Colon (tissue), 2 donors: Measurements from ENCODE around the gene VKORC1.

ENCODE experiments used
- FAIRE-seq: peaks from 2 replicates; lab custom pipeline; 2012; peaks lifted over from hg19 to GRCh38; lab: Jason Lieb, UNC
- donor health status: control.
- donor health status: control.

Gene VKORC1

GRCh38 chr16:31082368-31083045 is 12.1 kb downstream of the VKORC1 start:
- FAIRE-seq = no peak

GRCh38 chr16:31081428-31082351 is 12.9 kb downstream of the VKORC1 start:
- no peak for FAIRE-seq

DNA sequence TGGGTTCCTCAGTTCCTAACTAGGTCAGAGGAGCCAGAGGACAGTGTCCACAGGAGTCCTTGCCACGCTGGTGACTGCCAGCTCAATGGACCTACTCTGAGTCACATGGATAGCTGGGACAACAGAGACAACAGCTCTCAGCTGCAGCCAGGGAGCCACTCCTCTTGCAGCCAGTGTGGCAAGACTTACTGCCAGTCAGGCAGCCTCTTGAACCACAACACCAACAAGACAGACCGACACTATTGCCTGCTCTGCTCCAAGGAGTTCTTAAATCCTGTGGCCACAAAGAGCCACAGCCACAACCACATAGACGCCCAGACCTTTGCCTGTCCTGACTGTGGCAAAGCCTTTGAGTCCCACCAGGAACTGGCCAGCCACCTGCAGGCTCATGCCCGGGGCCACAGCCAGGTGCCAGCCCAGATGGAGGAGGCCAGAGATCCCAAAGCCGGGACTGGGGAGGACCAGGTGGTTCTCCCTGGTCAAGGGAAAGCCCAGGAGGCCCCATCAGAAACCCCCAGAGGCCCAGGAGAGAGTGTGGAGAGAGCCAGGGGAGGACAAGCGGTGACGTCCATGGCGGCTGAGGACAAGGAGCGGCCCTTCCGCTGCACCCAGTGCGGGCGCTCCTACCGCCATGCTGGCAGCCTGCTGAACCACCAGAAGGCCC is 13.7 kb downstream of the VKORC1 start:
- no peak for FAIRE-seq

DNA sequence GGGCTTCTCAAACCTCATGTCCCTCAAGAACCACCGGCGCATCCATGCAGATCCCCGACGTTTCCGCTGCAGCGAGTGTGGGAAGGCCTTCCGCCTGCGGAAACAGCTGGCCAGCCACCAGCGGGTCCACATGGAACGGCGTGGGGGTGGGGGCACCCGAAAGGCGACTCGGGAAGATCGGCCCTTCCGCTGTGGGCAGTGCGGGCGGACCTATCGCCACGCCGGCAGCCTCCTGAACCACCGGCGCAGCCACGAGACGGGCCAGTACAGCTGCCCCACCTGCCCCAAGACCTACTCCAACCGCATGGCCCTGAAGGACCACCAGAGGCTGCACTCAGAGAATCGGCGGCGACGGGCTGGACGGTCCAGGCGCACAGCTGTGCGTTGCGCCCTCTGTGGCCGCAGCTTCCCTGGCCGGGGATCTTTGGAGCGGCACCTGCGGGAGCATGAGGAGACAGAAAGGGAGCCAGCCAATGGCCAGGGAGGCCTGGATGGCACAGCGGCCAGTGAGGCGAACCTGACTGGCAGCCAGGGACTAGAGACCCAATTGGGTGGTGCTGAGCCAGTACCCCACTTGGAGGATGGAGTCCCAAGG is 14.5 kb downstream of the VKORC1 start:
- FAIRE-seq = no peak

DNA sequence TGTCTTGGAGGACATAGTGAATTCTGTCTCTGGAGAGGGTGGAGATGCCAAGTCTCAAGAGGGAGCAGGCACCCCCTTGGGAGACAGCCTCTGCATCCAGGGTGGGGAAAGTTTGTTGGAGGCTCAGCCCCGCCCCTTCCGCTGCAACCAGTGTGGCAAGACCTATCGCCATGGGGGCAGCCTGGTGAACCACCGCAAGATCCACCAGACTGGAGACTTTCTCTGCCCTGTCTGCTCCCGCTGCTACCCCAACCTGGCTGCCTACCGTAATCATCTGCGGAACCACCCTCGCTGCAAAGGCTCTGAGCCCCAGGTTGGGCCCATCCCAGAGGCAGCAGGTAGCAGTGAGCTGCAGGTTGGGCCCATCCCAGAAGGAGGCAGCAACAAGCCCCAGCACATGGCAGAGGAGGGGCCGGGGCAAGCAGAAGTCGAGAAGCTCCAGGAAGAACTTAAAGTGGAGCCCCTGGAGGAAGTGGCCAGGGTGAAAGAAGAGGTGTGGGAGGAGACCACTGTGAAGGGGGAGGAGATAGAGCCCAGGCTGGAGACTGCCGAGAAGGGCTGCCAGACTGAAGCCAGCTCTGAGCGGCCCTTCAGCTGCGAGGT is 15.2 kb downstream of the VKORC1 start:
- FAIRE-seq = no peak

DNA sequence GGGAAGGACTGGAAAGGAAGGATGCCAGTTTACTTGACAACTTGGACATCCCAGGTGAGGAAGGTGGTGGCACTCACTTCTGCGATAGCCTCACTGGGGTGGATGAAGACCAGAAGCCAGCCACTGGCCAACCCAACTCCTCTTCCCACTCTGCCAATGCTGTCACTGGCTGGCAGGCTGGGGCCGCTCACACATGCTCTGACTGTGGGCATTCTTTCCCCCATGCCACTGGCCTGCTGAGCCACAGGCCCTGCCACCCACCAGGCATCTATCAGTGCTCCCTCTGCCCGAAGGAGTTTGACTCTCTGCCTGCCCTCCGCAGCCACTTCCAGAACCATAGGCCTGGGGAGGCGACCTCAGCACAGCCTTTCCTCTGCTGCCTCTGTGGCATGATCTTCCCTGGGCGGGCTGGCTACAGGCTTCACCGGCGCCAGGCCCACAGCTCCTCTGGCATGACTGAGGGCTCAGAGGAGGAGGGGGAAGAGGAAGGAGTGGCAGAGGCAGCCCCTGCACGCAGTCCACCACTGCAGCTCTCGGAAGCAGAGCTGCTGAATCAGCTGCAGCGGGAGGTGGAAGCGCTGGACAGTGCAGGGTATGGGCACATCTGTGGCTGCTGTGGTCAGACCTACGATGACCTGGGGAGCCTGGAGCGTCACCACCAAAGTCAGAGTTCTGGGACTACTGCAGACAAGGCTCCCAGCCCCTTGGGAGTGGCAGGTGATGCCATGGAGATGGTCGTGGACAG is 15.8 kb downstream of the VKORC1 start:
- no peak for FAIRE-seq

DNA sequence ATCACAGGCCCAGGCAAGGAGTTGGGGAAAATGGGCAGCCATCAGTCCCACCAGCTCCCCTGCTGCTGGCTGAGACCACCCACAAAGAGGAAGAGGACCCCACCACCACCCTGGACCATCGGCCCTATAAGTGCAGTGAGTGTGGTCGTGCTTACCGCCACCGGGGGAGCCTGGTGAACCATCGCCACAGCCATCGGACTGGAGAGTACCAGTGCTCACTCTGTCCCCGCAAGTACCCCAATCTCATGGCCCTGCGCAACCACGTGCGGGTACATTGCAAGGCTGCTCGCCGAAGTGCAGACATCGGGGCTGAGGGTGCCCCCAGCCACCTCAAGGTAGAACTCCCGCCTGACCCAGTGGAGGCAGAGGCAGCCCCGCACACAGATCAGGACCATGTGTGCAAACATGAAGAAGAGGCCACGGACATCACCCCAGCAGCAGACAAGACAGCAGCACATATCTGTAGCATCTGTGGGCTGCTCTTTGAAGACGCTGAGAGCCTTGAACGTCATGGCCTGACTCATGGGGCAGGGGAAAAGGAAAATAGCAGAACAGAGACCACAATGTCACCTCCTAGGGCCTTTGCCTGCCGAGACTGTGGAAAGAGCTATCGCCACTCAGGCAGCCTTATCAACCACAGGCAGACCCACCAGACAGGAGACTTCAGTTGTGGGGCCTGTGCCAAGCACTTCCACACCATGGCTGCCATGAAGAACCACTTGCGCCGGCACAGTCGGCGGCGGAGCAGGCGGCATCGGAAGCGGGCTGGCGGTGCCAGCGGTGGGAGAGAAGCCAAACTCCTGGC is 16.8 kb downstream of the VKORC1 start:
- no peak for FAIRE-seq

DNA sequence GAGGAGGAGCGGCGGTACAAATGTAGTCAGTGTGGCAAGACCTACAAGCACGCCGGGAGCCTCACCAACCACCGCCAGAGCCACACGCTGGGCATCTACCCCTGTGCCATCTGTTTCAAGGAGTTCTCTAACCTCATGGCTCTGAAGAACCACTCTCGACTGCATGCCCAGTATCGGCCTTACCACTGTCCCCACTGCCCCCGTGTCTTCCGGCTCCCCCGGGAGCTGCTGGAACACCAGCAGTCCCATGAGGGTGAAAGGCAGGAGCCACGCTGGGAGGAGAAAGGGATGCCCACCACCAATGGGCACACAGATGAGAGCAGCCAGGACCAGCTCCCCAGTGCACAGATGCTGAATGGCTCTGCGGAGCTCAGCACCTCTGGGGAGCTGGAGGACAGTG is 17.6 kb downstream of the VKORC1 start:
- no peak for FAIRE-seq

GRCh38 chr16:31076319-31076718 is 18.3 kb downstream of the VKORC1 start:
- no peak for FAIRE-seq

- FAIRE-seq = no peak
Observed at GRCh38 chr16:31074814-31075183, 19.8 kb downstream of the VKORC1 start.

DNA sequence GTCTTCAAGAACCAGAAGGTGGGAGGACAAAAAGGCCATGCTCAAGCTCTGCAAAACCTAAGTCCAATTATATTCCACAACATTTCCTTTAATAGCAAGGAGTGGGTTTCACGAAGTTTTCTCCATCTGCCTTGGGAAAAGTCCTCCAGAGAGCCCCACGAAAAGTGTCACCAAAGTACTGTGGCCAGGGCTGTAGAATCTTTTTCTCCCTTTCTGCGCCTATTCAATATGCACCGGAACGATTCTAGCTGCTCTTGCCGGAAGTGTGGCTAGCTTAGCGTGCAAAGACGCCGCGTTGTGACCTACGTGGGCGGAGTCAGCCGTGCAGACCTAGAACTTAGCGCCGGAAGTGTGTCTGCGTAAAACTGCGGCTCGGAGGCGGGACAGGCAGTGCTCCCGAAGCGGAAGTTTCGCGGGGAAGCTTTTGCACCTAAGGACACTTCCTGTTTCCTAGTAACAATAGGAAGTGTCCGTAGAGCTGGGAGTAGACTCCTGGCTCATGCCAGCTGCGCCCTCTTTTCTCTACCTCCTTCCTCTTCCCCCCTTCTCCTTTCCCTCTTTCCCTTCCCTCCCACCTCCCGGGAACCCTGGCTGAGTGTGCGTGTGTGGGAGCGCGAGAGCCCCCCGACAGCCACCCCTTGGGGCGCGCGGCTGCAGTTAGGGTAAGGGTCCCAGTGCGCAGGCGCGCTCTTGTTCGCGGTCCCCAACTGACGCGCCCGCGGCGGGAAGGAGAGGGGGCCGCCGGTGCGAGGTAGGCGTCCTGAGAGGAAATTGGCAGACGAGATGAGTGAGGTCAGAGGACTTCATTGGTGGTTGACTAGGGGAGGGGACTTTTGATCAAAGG is 20.4 kb downstream of the VKORC1 start, which contains the start of the genes ZNF646 and ZNF668:
Gene ZNF646 (plus strand): TSS at position 453 of the 844 bp plus-strand sequence. CDS start 1,903 bp downstream, outside the sequence.
Gene ZNF668 (minus strand): TSS at position 271 of the 844 bp plus-strand sequence. CDS start 9,781 bp downstream, outside the sequence.
- peak; percentile 53 for FAIRE-seq

DNA sequence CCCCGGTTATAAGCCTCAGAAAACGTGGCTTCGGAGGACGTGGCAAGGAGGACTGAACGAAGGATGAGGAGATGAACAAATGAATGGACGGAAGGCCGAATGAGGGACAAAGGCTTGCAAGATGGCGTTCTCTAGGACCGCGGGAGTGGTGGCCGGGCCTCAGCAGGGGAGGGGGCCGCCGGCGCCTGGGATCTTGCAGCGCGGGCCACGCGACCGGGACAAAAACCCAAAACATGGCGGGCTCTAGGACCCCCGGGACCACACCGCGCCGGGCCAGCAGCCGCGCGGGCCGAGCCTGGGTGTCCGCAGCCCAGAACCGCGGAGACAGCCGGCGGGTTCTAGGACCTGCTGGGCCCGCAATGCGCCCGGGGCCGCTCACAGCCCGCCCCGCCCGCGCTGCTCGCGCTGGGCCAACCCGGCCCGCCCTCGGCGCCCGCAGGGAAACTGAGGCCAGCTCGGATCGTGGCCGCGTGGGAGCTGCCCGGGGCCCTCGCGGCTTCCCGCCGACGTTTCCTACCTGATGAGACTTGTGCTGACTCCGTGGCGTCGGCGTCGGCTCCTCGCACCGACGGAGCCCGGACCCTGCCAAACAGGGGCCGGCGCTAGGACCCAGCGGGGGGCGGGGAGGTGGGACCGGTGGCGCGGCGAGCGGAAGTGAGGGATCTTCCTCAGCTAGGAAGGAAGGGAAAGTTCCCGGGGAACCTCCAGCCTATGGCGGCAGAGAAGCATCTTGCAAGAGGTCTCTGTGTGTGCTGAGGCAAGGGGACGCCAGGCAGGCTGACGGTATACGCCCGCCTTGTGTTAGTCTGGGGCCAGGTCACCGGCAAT is 21.2 kb downstream of the VKORC1 start:
- no peak for FAIRE-seq

GRCh38 chr16:31072540-31073141 is 22.0 kb downstream of the VKORC1 start:
- FAIRE-seq = no peak

- no peak for FAIRE-seq
Observed at GRCh38 chr16:31071861-31072260, 22.7 kb downstream of the VKORC1 start.

GRCh38 chr16:31067342-31067741 is 27.3 kb downstream of the VKORC1 start:
- no peak for FAIRE-seq

GRCh38 chr16:31064882-31065461 is 29.6 kb downstream of the VKORC1 start:
- no peak for FAIRE-seq

DNA sequence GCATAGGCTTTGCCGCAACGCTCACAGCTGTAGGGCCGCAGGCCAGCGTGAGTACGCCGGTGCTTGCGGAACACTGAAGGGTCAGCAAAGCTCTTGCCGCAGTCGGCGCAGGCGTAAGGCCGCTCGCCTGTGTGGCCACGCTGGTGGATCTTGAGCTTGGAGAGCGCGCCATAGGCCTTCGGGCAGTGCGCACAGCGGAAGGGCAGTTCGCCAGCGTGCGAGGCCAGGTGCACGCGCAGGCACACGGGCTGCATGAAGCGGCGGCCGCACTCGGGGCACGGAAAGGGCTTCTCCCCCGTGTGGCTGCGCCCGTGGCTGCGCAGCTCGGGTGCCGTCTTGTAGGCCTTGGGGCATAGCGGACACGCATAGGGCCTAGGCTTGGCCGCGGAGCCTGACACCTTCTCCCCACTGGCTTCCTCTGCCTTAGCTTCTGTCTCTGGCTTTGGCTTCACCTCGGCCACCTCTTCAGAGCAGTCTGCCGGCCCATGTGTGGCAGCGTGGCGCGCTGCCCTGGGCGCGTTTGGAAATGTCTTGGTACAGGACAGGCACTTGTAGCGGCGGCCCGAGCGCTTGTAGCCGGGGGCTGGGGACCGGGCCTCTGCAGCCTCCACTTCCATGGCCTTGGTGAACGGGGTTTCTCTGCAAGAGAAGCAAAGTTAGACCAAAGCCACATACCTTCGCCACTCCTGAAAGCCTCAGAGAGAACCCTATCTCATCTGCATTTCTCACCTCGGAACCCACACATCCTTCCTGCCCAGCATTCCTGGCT is 30.6 kb downstream of the VKORC1 start:
- FAIRE-seq = no peak
